ENCODE measurements around the gene PTPRH. TPM values are rescaled to one million over a fixed set of nuclear protein-coding genes. Genes with fewer than 3 reads are reported as not detected.
A peak's percentile ranks its signal among the peaks of the same experiment; 100 is the strongest.
"Not testable (repeated sequence)": the region's sequence is repeated elsewhere in the genome, so short reads cannot be mapped to it uniquely, and the experiment has no call there.

Gene PTPRH
- total RNA-seq, 1 donor from 2014 or later, result 1.8 TPM

- DNase-seq (ENCODE audit: extremely low read depth, low read depth, low spot score), result no peak
Measured at GRCh38 chr19:55227241-55228014, 18.1 kb upstream of the PTPRH start.

- no peak for DNase-seq (ENCODE audit: extremely low read depth, low read depth, low spot score)
Measured at GRCh38 chr19:55226788-55227187, 17.5 kb upstream of the PTPRH start.

GRCh38 chr19:55226273-55226672 is 17.0 kb upstream of the PTPRH start:
- no peak for DNase-seq (ENCODE audit: extremely low read depth, low read depth, low spot score)

GRCh38 chr19:55225415-55225958 is 16.2 kb upstream of the PTPRH start:
- DNase-seq (ENCODE audit: extremely low read depth, low read depth, low spot score), result no peak

GRCh38 chr19:55224679-55225414 is 15.5 kb upstream of the PTPRH start:
- not testable (repeated sequence) for DNase-seq (ENCODE audit: extremely low read depth, low read depth, low spot score)

GRCh38 chr19:55224038-55224665 is 14.9 kb upstream of the PTPRH start:
- no peak for DNase-seq (ENCODE audit: extremely low read depth, low read depth, low spot score)

- no peak for DNase-seq (ENCODE audit: extremely low read depth, low read depth, low spot score)
Measured at GRCh38 chr19:55223291-55224037, 14.2 kb upstream of the PTPRH start.

GRCh38 chr19:55220525-55220924 is 11.2 kb upstream of the PTPRH start:
- DNase-seq (ENCODE audit: extremely low read depth, low read depth, low spot score), result no peak

- peak; percentile 96 for DNase-seq (ENCODE audit: extremely low read depth, low read depth, low spot score)
Measured at GRCh38 chr19:55216461-55217198, 7.3 kb upstream of the PTPRH start.

GRCh38 chr19:55213547-55213946 is 4.2 kb upstream of the PTPRH start:
- DNase-seq (ENCODE audit: extremely low read depth, low read depth, low spot score), result no peak

- DNase-seq (ENCODE audit: extremely low read depth, low read depth, low spot score), result no peak
Measured at GRCh38 chr19:55212447-55212846, 3.1 kb upstream of the PTPRH start.

- DNase-seq (ENCODE audit: extremely low read depth, low read depth, low spot score), result peak; percentile 55
Measured at GRCh38 chr19:55209693-55210472, 582 bp upstream of the PTPRH start.

- no peak for DNase-seq (ENCODE audit: extremely low read depth, low read depth, low spot score)
Measured at GRCh38 chr19:55206664-55207500, 2.4 kb downstream of the PTPRH start.

GRCh38 chr19:55202199-55202598 is 7.1 kb downstream of the PTPRH start:
- not testable (repeated sequence) for DNase-seq (ENCODE audit: extremely low read depth, low read depth, low spot score)

- no peak for DNase-seq (ENCODE audit: extremely low read depth, low read depth, low spot score)
Measured at GRCh38 chr19:55199620-55200204, 9.6 kb downstream of the PTPRH start.

GRCh38 chr19:55198651-55199050 is 10.7 kb downstream of the PTPRH start:
- DNase-seq (ENCODE audit: extremely low read depth, low read depth, low spot score), result no peak

- no peak for DNase-seq (ENCODE audit: extremely low read depth, low read depth, low spot score)
Measured at GRCh38 chr19:55197528-55197927, 11.8 kb downstream of the PTPRH start.

- DNase-seq (ENCODE audit: extremely low read depth, low read depth, low spot score), result no peak
Measured at GRCh38 chr19:55196803-55197202, 12.5 kb downstream of the PTPRH start.

Measured in glomerular endothelial cell (primary cell).